ENCODE results near the gene C1orf159.
"Not testable (repeated sequence)": the region's sequence is repeated elsewhere in the genome, so short reads cannot be mapped to it uniquely, and the experiment has no call there.

Gene C1orf159

GRCh38 chr1:1106510-1107221 is 9.2 kb downstream of the C1orf159 start:
- TF ChIP-seq CTCF (IDR thresholded peaks at IDR 0.05; ENCODE audit: insufficient read depth, missing control alignments): no peak

DNA sequence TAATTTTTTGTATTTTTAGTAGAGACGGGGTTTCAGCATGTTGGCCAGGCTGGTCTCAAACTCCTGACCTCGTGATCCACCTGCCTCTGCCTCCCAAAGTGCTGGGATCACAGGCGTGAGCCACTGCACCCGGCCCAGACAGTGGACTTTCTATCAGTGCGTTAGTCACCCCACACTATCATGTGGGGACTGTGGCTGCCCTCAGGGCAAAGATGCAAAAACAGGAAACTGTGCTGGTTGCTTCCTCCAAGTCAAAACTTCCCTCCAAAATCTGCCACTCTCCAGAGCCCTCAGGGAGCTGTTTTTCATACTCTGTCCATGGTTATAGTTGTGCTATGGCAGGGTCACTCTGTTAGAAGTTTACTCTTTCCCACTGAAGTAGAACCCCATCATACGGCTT is 11.7 kb downstream of the C1orf159 start:
- not testable (repeated sequence) for FAIRE-seq; DNase-seq (ENCODE audit: insufficient read length, low spot score)

More at GRCh38 chr1:1106510-1107221, 9.2 kb downstream of the C1orf159 start:
- no peak for DNase-seq (ENCODE audit: insufficient read length, low spot score)
- no peak for FAIRE-seq

DNA sequence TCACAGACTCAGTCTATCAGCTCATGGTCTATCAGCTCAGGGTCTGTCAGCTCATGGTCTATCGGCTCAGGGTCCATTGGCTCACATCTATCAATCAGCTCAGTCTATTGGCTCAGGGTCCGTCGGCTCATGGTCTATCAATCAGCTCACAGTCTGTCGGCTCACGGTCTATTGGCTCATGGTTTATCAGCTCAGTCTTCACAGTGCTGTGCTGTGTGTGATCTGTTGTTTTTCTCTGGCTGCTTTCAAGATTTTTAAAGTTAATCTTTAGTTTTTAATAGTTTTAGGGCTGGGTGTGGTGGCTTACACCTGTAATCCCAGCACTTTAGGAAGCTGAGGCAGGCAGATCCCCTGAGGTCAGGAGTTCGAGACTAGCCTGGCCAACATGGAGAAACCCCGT is 14.4 kb downstream of the C1orf159 start:
- FAIRE-seq: no peak
- no peak for TF ChIP-seq CTCF (IDR thresholded peaks at IDR 0.05; ENCODE audit: insufficient read depth, missing control alignments)
- no peak for DNase-seq (ENCODE audit: insufficient read length, low spot score)

DNA sequence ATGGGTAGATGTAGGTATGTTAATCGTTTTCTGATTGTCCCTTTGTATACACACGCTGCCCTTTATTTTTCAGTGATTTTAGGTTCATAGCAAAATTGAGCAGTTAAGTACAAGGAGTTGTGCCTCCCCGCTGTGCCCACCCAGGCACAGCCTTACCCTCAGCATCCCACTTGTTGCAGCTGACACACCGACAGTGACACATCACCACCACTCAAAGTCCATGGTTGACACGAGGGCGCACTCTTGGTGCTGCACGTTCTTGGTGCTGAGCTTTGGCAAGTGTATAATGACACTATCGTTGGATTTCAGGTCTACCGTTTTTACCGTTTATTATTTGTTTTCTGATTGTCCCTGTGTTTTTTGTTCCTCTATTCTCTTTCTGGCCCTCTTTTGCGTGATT is 15.6 kb downstream of the C1orf159 start:
- FAIRE-seq: no peak
- TF ChIP-seq CTCF (IDR thresholded peaks at IDR 0.05; ENCODE audit: insufficient read depth, missing control alignments): no peak
- DNase-seq (ENCODE audit: insufficient read length, low spot score): no peak

DNA sequence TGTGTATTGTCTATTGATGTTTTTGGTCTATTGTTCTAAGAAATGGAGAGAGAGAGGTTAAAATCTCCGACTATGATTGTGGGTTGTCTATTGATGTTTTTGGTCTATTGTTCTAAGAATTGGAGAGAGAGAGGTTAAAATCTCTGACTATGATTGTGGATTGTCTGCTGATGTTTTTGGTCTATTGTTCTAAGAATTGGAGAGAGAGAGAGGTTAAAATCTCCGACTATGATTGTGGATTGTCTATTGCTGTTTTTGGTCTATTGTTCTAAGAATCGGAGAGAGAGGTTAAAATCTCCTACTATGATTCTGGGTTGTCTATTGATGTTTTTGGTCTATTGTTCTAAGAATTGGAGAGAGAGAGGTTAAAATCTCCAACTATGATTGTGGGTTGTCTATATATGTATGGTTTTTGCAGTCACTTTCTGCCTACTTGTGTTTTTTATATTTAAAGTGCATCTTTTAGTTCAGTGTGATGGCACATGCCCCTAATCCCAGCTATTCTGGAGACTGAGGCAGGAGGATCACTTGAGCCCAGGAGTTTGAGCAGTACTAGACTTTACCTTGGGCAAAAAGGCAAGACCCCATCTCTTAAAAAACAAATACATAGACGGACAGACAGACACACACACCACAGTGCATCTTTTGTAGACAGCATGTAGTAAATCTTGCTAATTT is 16.2 kb downstream of the C1orf159 start:
- no peak for FAIRE-seq
- DNase-seq (ENCODE audit: insufficient read length, low spot score): no peak
- TF ChIP-seq CTCF (IDR thresholded peaks at IDR 0.05; ENCODE audit: insufficient read depth, missing control alignments): no peak

DNA sequence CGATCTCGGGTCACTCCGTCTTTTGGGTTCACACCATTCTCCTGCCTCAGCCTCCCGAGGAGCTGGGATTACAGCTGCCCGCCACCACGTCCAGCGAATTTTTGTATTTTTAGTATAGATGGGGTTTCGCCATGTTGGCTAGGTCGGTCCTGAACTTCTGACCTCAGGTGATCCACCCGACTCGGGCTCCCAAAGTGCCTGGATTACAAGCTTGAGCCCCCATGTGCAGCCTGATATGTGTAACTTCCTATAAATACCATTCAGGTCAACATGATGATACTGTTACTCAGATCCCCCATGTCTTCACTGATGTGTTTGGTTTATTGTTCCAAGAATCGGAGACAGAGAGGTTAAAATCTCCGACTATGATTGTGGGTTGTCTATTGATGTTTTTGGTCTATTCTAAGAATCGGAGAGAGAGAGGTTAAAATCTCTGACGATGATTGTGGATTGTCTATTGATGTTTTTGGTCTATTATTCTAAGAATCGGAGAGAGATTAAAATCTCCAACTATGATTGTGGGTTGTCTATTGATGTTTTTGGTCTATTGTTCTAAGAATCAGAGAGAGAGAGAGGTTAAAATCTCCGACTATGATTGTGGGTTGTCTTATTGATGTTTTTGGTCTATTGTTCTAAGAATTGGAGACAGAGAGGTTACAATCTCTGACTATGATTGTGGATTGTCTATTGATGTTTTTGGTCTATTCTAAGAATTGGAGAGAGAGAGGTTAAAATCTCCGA is 17.0 kb downstream of the C1orf159 start:
- DNase-seq (ENCODE audit: insufficient read length, low spot score): no peak
- no peak for FAIRE-seq
- TF ChIP-seq CTCF (IDR thresholded peaks at IDR 0.05; ENCODE audit: insufficient read depth, missing control alignments): no peak

GRCh38 chr1:1096136-1096535 is 19.8 kb downstream of the C1orf159 start:
- not testable (repeated sequence) for DNase-seq (ENCODE audit: insufficient read length, low spot score); FAIRE-seq

DNA sequence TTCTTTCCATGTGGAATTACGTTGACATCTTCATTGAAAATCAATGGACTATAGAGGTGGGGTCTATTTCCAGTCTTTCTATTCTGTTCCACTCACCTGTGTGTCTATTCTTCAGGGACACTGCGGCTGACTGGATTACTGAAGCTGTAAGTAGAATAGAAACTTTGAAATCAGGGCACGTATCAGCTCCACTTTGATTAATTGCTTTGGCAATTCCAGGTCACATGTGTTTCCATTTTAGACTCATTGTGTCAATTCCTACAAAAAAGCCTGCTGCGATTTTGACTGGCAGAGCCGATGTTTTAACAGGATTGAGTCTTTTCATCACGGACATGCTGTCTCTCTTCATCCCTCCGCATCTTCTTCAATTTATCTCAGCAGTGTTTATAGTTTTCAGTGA is 20.9 kb downstream of the C1orf159 start:
- DNase-seq (ENCODE audit: insufficient read length, low spot score) (no peak), FAIRE-seq (no peak)
- no peak for TF ChIP-seq CTCF (IDR thresholded peaks at IDR 0.05; ENCODE audit: insufficient read depth, missing control alignments)

Data from D721Med (cell line).